HCEC 1CT (cell line): ENCODE data around the gene RAB4A.
A peak's percentile ranks its signal among the peaks of the same experiment; 100 is the strongest.

Source experiments
- DNase-seq: peaks from one replicate; pipeline ENCODE4 v3.0.0-alpha.2; 2017

RAB4A gene

DNA sequence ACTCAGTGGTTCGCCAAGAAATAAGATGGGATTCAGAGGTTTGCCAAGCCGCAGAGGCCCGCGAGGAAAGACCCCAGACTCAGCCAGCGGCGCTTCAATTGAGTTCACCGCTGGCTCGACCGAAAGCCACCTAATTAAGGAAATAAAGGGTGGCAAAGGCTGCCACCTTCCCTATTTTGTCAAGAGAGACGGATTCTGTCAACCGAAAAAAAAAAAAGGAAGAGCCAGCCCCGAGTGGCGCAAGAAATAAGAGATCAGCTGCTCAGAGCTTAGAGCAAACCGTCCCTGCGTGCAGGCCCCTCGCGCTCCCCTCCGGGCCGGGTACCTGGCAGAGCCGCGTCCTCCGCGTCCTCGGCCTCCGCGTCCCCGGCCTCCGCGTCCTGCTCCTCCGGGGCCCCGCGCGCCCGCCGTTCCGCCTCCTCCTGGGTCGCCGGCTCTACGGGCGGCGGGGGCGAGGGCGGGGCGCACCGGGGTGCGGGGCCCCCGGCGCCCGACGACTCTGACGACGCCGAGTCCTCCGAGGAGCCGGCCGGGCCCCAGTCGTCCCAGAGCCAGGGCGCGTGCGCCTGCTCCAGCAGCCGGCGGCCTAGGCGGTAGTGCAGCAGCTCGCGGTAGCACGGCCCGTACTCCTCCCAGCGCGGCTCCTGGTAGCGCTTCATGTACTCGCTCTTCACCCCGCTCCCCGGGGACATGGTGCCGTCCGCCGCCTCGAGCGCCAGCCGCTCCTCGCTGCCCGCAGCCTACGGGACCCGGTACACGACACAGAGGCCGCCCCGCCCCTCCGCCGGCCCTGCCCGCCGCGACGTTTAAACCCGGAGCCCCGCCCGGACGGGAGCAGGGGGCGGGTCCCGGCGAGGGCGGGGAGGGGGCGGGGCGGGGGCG, 71.1 kb downstream of the RAB4A start:
- DNase-seq: peak; percentile 72

DNA sequence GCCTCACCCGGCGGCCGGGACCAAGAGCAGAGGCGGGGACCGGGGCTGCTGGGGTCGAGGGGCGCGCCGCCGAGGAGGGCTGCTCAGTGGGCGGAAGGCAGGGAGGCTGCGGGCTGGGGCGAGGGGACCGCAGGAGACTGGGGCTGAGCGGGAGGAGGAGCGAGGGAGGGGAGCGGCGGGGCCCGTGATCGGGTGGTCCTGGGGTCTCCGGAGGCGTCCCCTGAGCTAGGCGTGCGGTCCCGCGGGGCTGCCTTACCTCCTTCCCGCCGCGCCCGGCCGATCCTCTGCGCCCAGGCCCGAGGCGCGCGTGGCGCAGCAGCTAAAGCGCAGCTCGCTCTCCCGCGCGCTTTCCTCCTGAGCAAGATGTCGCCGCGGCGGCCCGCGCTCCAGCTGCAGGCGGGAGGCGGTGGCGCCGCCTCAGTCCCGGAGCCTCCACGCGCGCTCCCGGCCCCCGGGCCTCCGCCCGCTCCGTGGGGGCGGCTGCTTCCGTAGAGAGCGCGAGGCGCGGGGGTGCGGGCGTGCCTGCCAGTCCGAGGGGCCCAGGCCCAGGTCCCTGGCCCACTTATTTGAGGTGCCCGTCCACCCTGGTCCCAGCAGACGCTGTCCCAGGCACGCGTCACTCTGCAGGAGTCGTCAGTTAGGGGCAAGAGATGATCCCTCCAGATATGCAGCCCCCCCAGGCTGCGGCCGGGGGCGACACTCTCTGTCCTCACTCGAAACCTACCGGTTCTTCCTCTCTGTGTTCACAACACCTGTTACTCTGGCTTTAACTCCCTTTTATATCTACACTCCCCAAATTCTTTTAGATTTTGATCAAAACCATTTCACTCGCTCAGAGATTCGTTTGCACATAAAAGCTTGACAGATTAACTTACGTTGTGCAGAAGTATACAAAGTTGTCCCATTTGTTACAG, 72.0 kb downstream of the RAB4A start, which contains the start of gene CCSAP:
TSS of gene CCSAP (minus strand) at position 392 of the 914 bp plus-strand sequence. CDS start 582 bp downstream, outside the sequence.
- DNase-seq: peak; percentile 46

- no peak for DNase-seq
These were observed 73.2 kb downstream of the RAB4A start for GRCh38 chr1:229344139-229344538.

- peak; percentile 32 for DNase-seq
These were observed 74.2 kb downstream of the RAB4A start for GRCh38 chr1:229344937-229345684.

GRCh38 chr1:229347528-229347927, 76.6 kb downstream of the RAB4A start:
- no peak for DNase-seq

DNA sequence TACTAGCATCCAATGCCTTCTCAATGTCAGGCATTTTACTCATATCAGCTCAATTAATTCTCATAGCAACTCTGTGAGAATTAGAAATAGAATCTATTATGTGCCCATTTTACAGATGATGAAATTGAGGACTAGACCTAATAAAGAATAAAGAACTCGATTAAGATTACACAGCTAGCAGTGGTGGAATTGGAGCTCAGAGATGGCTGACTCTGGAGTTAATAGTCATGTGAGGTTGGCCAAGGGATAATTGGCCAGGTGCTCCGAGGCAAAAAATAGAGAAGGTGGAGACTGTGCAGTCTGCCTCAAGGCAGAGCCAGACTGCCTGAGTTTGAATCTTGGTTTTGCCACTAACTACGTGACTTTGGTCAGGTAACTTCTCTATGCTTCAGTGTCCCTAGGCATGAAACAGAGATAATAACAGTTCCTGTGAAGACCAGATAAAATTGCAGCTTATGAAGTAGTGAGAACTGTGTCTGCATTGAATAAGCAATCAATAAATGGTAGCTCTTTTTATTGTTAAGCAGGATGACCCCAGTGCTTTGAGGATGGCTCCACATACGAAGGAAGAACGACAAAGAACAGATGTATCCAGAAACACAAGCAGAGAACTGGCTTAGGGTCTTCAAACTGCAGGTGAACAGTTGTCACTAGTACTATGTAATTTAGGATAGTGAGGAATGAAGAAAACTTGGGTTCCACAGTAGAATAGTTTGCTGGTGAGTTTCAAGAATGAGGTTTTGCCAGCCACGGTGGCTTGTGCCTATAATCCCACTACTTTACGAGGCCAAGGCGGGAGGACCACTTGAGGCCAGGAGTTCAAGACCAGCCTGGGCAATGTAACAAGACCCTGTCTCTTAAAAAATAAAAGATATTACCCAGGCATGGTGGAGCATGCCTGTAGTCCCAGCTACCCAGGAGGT, 78.8 kb downstream of the RAB4A start:
- DNase-seq: no peak

DNA sequence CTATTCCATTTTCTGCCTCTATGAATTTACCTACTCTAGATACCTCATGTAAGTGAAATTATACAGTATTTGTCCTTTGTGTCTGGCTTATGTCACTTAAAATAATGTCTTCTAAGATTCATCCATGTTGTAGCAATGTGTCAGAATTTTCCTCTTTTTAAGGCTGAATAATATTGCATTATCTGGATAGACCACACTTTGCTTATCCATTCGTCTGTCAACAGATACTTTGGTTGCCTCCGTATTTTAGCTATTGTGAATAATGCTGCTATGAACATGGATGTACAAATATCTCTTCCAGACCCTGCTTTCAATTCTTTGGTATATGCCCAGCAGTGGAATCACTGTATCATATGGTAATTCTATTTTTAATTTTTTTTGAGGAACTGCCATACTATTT, 82.1 kb downstream of the RAB4A start:
- no peak for DNase-seq

GRCh38 chr1:229354226-229354625, 83.3 kb downstream of the RAB4A start:
- DNase-seq: no peak
